Loucy (cell line): Measurements from ENCODE around the gene PDRG1.

Experiments used
- H2AFZ ChIP-seq: fragments of 200-600 bp; sonication (generic); 2 replicates; pipeline ENCODE4 v1.6.0; 2016; ENCODE audit warnings: antibody characterized with exemption, mild to moderate bottlenecking, low read length, moderate library complexity
- H3F3A ChIP-seq: fragments of 200-600 bp; 2 replicates; pipeline ENCODE4 v1.6.0; 2016; ENCODE audit warnings: antibody characterized with exemption, low read depth, mild to moderate bottlenecking
- H3K27me3 ChIP-seq: fragments of 200-600 bp; sonication (generic); 2 replicates; pipeline ENCODE4 v1.6.1; 2014; ENCODE audit warnings: low read length, mild to moderate bottlenecking; ENCODE audit not compliant: insufficient read depth, poor library complexity, severe bottlenecking
- H3K36me3 ChIP-seq: fragments of 200-600 bp; sonication (generic); 2 replicates; pipeline ENCODE4 v1.6.1; 2016; ENCODE audit warnings: low read length; ENCODE audit not compliant: insufficient read depth
- H3K4me1 ChIP-seq: fragments of 200-600 bp; sonication (generic); 2 replicates; pipeline ENCODE4 v1.5.1; 2014; ENCODE audit warnings: low read length, mild to moderate bottlenecking; ENCODE audit not compliant: insufficient read depth, poor library complexity, severe bottlenecking
- H3K4me2 ChIP-seq: fragments of 200-600 bp; sonication (generic); 2 replicates; pipeline ENCODE4 v1.6.0; 2014; ENCODE audit warnings: antibody characterized with exemption, low read length, low read depth, mild to moderate bottlenecking; ENCODE audit not compliant: poor library complexity, severe bottlenecking
- H3K4me3 ChIP-seq: fragments of 200-600 bp; sonication (generic); 2 replicates; pipeline ENCODE4 v1.5.1; 2014; ENCODE audit warnings: low read length, mild to moderate bottlenecking, mixed read lengths; ENCODE audit not compliant: poor library complexity, severe bottlenecking
- H3K79me2 ChIP-seq: fragments of 200-600 bp; sonication (generic); 2 replicates; pipeline ENCODE4 v1.6.1; 2014; ENCODE audit warnings: low read length; ENCODE audit not compliant: insufficient read depth
- H3K9ac ChIP-seq: fragments of 200-600 bp; sonication (generic); 2 replicates; pipeline ENCODE4 v1.6.0; 2014; ENCODE audit warnings: mild to moderate bottlenecking, low read depth, low read length, moderate library complexity; ENCODE audit not compliant: poor library complexity, severe bottlenecking
- H3K9me2 ChIP-seq: fragments of 200-600 bp; sonication (generic); replicated peaks from 2 replicates; pipeline ENCODE4 v1.6.1; 2016; ENCODE audit warnings: low read depth, low read length, mixed read lengths
- H3K9me3 ChIP-seq: fragments of 200-600 bp; sonication (generic); 2 replicates; pipeline ENCODE4 v1.6.1; 2014; ENCODE audit warnings: mild to moderate bottlenecking, antibody characterized with exemption, low read length, low read depth; ENCODE audit not compliant: insufficient read depth
- H4K20me1 ChIP-seq: fragments of 200-600 bp; sonication (generic); 2 replicates; pipeline ENCODE4 v1.6.0; 2014; ENCODE audit warnings: antibody characterized with exemption, low read length, mild to moderate bottlenecking; ENCODE audit not compliant: insufficient read depth, poor library complexity, severe bottlenecking
- EZH2phosphoT487 ChIP-seq: fragments of 200-600 bp; IDR thresholded peaks from 2 replicates; pipeline ENCODE4 v1.6.1; 2018; ENCODE audit warnings: antibody characterized with exemption, mild to moderate bottlenecking, moderate library complexity, borderline replicate concordance
- TF ChIP-seq, protein P1 (sequence below): fragments of 200-600 bp; sonication (generic); conservative IDR thresholded peaks from 2 replicates; pipeline ENCODE4 v1.5.1; 2014; ENCODE audit warnings: mild to moderate bottlenecking, antibody characterized with exemption, low read length

PDRG1 gene

DNA sequence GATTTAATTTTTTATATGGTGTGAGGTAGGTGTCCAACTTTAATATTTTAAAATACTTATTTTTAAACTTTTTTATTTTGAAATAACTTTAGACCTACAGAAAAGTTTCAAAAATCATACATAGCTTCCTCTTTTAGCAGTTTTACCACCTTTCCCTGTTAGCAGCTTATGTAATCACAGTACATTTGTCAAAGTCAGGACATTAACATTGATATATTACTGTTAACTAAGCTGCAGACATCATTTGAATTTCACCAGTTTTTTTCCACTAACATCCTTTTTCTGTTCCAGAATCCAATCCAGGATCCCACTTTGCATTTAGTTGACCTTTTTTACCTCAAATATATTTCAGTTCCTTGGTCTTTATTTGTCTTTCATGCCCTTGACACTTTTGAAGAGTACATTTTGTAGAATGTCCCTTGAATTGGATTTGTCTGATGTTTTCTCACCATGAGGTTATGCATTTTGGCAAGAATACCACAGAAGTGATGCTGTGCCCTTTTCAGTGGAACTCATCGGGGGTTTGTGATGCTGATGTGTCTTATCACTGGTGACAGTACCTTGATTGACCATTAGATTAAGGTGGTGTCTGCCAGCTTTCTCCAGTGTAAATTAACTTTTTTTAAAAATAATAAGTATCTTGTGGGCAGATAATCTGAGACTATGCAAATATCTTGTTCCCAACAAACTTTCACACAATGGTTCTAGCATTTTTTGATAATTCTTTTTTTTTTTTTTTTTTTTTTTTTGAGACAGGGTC lies 48.0 kb downstream of the PDRG1 start:
- no peaks in the 10 kb centered on the region for H3K9me2 ChIP-seq
- no peaks in the 10 kb centered on the region for H3K9me3 ChIP-seq
- H4K20me1 ChIP-seq = no peaks in the 10 kb centered on the region
- no peak for TF ChIP-seq EZH2phosphoT487
- TF ChIP-seq, protein P1, sequence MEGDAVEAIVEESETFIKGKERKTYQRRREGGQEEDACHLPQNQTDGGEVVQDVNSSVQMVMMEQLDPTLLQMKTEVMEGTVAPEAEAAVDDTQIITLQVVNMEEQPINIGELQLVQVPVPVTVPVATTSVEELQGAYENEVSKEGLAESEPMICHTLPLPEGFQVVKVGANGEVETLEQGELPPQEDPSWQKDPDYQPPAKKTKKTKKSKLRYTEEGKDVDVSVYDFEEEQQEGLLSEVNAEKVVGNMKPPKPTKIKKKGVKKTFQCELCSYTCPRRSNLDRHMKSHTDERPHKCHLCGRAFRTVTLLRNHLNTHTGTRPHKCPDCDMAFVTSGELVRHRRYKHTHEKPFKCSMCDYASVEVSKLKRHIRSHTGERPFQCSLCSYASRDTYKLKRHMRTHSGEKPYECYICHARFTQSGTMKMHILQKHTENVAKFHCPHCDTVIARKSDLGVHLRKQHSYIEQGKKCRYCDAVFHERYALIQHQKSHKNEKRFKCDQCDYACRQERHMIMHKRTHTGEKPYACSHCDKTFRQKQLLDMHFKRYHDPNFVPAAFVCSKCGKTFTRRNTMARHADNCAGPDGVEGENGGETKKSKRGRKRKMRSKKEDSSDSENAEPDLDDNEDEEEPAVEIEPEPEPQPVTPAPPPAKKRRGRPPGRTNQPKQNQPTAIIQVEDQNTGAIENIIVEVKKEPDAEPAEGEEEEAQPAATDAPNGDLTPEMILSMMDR = no peak
- H3K79me2 ChIP-seq = no peaks in the 10 kb centered on the region
- H3F3A ChIP-seq = no peaks in the 10 kb centered on the region
- no peak overlapping the region for H3K4me3 ChIP-seq
- no peak overlapping the region for H2AFZ ChIP-seq
- H3K36me3 ChIP-seq = no peaks in the 10 kb centered on the region
- H3K27me3 ChIP-seq = no peaks in the 10 kb centered on the region
- no peaks in the 10 kb centered on the region for H3K4me1 ChIP-seq
- no peak overlapping the region for H3K9ac ChIP-seq
- no peak overlapping the region for H3K4me2 ChIP-seq

DNA sequence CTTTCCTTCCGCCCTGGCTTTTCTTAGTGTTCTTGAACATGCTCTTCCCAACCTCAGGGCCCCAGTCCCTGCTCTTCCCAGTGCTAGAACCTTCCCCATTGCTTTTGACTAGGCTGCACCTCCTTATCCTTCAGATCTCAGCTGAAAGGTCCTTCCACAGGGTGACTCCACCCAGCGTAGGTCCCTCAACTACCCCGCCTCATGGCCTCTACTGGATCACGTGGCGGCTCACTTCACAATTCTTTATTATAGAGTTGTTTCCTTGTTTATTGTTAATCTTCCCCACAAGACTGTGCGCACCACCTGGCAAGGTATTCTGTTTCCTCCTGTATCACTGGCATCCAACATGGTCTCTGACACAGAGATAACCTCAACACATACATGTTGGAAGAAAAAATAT lies 50.2 kb downstream of the PDRG1 start:
- no peaks in the 10 kb centered on the region for H3K4me1 ChIP-seq
- H3K9me2 ChIP-seq = no peaks in the 10 kb centered on the region
- H4K20me1 ChIP-seq = no peaks in the 10 kb centered on the region
- no peaks in the 10 kb centered on the region for H3K27me3 ChIP-seq
- H2AFZ ChIP-seq = no peak overlapping the region
- no peak overlapping the region for H3K4me2 ChIP-seq
- no peaks in the 10 kb centered on the region for H3K79me2 ChIP-seq
- no peak overlapping the region for H3K9ac ChIP-seq
- H3F3A ChIP-seq = no peaks in the 10 kb centered on the region
- no peak overlapping the region for H3K4me3 ChIP-seq
- H3K36me3 ChIP-seq = no peaks in the 10 kb centered on the region
- no peak for TF ChIP-seq EZH2phosphoT487
- TF ChIP-seq, protein P1 = no peak
- no peaks in the 10 kb centered on the region for H3K9me3 ChIP-seq

DNA sequence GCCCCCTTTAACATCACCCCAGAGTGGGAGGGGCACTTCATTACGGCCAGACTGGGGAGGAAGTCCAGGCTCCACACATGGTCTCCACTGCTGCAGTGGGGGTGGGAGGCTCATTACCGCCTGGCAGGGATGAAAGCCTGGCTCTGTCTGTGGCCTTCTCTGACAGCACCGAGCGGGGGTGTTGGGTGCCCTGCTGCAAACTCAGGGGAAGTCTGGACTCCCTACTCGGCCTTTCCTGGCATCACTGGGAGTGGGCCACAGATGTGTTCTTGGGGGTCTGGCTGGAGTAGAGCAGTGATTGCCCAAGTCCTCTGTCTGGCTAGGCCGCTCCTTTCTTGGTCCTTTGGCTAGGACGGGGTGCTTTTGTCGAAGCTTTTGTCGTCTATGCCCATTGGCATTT lies 54.3 kb downstream of the PDRG1 start:
- Histone ChIP-seq H3F3A (no peaks in the 10 kb centered on the region), H3K9me2 (no peaks in the 10 kb centered on the region), H3K4me3 (no peak overlapping the region), H3K4me1 (no peaks in the 10 kb centered on the region), H3K9me3 (no peaks in the 10 kb centered on the region), H2AFZ (no peak overlapping the region), H3K27me3 (no peaks in the 10 kb centered on the region), H3K9ac (no peak overlapping the region), H3K79me2 (no peaks in the 10 kb centered on the region), H3K4me2 (no peak overlapping the region), H4K20me1 (no peaks in the 10 kb centered on the region), H3K36me3 (no peaks in the 10 kb centered on the region)
- TF ChIP-seq, protein P1 = no peak
- no peak for TF ChIP-seq EZH2phosphoT487
